GM12891 (cell line): Measurements from ENCODE around the gene FAM118B.

Experiments used
- DNase-seq: peaks from one replicate; pipeline ENCODE4 v3.0.0; 2011; ENCODE audit warnings: low spot score; ENCODE audit not compliant: insufficient read length
- FAIRE-seq: peaks from 2 replicates; lab custom pipeline; 2011; peaks lifted over from hg19 to GRCh38; lab: Jason Lieb, UNC
- PAX5 ChIP-seq: IDR thresholded peaks from 2 replicates; pipeline ENCODE4 v1.6.1; 2011; ENCODE audit warnings: low read length, moderate library complexity, mild to moderate bottlenecking; ENCODE audit not compliant: insufficient read depth, severe bottlenecking
- POLR2A ChIP-seq: IDR thresholded peaks from 2 replicates; pipeline ENCODE4 v1.6.1; 2011; ENCODE audit warnings: low read depth, low read length, control low read depth
- POLR2AphosphoS5 ChIP-seq: IDR thresholded peaks from 2 replicates; pipeline ENCODE4 v1.6.1; 2011; ENCODE audit warnings: low read depth, low read length, control low read depth
- POU2F2 ChIP-seq: IDR thresholded peaks from 2 replicates; pipeline ENCODE4 v1.6.1; 2011; ENCODE audit warnings: low read depth, mild to moderate bottlenecking, control low read depth, low read length, moderate library complexity
- SPI1 ChIP-seq: IDR thresholded peaks from 2 replicates; pipeline ENCODE4 v1.6.1; 2011; ENCODE audit warnings: low read depth, low read length, control low read depth
- TAF1 ChIP-seq: IDR thresholded peaks from 2 replicates; pipeline ENCODE4 v1.6.1; 2011; ENCODE audit warnings: low read depth, low read length, control low read depth

The FAM118B gene

DNA sequence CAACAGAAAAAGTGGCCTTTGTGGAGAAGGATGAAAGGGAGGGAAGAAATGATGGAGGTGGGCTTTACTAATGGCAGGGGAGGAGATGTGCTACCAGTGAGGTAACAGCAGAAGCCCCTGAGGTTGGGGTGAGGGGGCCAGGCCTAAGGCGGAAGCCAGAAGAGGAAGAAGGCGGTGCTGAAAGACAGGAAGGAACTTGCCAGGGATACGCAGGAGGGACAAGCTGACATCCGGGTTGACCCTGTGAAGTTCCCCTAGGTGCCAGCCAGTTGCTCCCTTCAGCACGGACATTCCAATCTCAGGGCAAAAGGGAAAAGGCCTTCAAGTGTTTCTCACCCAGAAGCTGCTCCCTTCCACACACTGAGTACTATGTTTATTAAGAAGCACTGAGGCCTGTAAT, 69.0 kb downstream of the FAM118B start:
- no peak for TF ChIP-seq POLR2A
- TF ChIP-seq PAX5, result no peak
- TF ChIP-seq SPI1, result no peak
- no peak for TF ChIP-seq POLR2AphosphoS5
- TF ChIP-seq TAF1, result no peak
- no peak for TF ChIP-seq POU2F2
- FAIRE-seq, result no peak
- no peak for DNase-seq

DNA sequence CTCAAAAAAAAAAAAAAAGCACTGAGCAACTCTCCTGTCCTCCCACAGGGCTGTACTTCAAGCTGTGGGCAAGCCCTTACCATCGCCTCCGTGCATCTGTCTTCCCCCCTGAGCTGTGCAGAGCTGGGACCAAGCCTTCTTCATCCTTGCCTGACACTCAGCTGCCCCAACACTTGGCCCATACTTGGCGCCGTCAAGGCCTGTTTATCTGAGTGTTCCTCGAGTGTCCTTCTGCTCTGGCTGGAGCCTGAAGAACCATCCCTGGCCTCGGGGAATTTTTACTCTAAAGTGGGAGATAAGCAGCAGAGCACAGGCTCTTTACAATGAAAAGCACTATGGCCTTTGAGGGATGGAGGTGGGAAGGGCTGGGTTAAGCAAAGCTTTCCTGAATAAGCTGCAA, 69.7 kb downstream of the FAM118B start:
- no peak for TF ChIP-seq PAX5
- TF ChIP-seq TAF1, result no peak
- TF ChIP-seq POLR2AphosphoS5, result no peak
- no peak for TF ChIP-seq POLR2A
- no peak for TF ChIP-seq POU2F2
- no peak for TF ChIP-seq SPI1
- DNase-seq, result no peak
- no peak for FAIRE-seq

DNA sequence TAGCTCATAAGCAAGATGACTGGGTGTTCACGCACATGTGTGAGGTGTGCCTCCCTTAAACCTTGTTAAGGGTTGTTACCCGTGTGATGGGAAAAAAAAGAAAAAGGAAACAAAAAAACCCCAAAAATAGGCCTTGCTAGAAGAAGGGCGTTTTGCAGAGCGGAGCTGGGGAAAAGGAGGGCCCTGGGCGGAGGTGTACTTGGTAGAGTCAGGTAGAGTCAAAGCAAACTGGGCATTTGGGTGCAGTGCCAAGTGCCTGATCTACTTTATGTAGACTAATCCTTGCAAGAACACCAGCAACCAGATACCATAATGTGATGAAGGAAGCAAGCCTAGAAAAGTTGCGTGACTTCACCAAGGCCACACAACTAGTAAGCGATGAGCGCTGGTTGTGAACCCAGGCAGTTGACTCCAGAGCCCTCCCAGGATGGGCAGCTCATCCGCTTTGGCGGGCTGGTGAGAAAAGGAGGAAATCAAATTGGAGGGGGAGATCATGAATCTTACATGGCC, 70.1 kb downstream of the FAM118B start:
- no peak for FAIRE-seq
- DNase-seq, result no peak
- TF ChIP-seq SPI1 (no peak), POU2F2 (no peak), PAX5 (no peak), POLR2AphosphoS5 (no peak), POLR2A (no peak), TAF1 (no peak)

DNA sequence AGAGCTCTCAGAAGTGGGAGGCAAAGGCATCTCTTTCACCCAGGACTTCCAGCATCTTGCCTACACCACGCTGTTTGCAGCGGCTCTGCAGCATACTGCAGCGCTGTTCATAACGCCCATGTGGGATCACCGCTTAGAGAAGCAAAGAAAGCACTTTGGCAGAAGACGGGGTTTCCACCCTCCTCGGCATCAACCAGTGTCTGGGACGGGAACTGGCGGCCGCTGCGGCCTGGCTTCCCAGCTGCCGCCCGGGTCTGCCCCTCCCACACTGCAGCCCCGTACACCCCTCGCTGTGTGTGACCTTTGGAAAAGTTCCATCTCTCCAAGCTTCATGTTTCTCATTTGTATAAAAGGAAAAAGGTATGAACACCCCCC, 70.8 kb downstream of the FAM118B start:
- no peak for DNase-seq
- TF ChIP-seq POU2F2 (no peak), PAX5 (no peak), SPI1 (no peak), POLR2A (no peak), TAF1 (no peak), POLR2AphosphoS5 (no peak)
- peak; percentile 58 for FAIRE-seq

DNA sequence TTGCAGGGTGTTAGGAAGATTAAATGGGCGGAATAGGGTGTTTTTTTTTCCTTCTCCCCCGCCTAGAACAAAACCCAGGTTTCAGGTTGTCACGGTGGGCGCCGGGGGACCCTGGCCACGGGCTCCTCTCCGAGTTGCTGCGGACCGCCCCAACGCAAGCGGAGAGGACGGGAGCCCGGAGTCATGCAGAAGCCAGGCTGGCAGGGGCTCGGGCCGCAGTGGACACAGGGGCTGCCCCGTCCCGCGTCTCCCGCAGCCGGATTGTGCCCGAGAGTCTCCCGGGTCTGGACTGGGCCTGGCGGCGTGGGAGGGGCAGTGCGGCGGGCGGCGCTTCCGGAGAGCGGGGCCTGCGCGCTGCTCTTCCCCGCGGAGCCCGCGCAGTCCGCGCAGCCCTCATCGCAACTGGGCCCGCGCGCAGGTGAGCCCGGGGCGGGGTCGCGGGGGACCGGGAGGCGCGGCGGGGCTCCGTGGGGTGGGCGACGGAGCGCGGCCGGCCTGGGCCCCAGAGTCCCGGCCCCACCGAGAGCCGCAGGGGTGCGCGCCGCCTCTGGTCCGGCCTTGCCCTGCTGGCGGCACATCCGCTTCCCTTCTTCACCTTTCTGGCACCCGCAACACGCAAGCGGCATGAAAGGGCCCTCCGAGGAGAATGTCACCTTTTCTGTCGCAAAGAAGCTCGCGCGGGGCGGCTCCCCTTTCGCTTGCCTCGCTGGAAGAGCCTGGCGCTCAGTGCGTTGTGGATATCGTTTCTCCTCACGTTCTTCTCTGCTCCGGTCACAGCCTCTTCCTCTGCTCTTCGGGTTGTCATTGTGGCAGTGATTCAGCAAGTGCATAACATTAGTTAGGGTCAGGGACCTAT, 71.4 kb downstream of the FAM118B start, which contains the start of gene TIRAP:
Gene TIRAP (plus strand): TSS at position 358 of the 856 bp plus-strand sequence. CDS start 7,802 bp downstream, outside the sequence.
- peak; percentile 84 for FAIRE-seq
- DNase-seq, result peak; percentile 62
- TF ChIP-seq TAF1 (no peak), PAX5 (no peak), SPI1 (0 out of 2 replicates have a peak, but pooled peaks have one; percentile 17), POLR2A (peak; percentile 31; the same call in 1 of the 2 replicates), POU2F2 (peak; percentile 35; the same call in 1 of the 2 replicates), POLR2AphosphoS5 (no peak)

DNA sequence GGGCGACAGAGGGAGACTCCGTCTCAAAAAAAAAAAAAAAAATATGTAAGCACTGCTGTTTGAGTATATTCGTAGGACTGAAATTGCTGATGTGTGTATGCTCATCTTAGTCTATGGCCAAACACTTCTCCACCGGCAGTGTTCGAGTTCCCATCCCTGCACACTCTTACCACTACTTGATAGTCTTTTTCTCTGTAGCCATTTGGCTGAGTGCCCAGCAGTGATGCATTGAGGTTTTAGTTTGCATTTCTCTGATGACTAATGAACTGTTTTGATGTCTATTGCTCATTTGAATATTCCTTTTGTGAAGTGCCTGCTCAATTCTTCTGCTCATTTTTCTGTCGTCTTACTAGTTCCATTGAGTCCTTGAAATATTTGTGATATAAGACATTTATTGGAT, 73.2 kb downstream of the FAM118B start:
- FAIRE-seq, result peak; percentile 82
- DNase-seq, result peak; percentile 37
- no peak for TF ChIP-seq POLR2AphosphoS5
- peak; percentile 76 for TF ChIP-seq POU2F2
- no peak for TF ChIP-seq SPI1
- TF ChIP-seq TAF1, result no peak
- TF ChIP-seq POLR2A, result no peak
- no peak for TF ChIP-seq PAX5

DNA sequence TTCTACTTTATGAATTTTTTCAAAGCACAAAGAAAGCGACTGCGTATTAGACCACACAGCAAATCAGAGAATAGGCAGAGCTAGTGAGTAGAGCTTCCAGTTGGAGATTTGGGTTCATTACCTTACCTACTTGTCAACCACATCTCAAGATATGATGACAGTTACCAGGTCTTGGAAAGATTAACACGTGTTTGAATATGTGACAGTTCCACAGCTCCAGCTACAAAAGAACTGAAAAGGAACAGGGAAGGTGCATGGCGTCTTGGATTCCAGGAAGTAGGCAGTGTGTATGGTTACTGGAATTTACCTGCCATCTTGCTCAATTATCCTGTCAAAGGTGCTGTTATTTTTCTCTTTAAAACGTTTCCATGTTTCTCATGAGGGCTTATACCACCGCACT, 76.7 kb downstream of the FAM118B start:
- FAIRE-seq (no peak), DNase-seq (no peak)
- TF ChIP-seq POLR2AphosphoS5, result no peak
- TF ChIP-seq SPI1, result no peak
- no peak for TF ChIP-seq TAF1
- no peak for TF ChIP-seq POLR2A
- no peak for TF ChIP-seq POU2F2
- TF ChIP-seq PAX5, result no peak

DNA sequence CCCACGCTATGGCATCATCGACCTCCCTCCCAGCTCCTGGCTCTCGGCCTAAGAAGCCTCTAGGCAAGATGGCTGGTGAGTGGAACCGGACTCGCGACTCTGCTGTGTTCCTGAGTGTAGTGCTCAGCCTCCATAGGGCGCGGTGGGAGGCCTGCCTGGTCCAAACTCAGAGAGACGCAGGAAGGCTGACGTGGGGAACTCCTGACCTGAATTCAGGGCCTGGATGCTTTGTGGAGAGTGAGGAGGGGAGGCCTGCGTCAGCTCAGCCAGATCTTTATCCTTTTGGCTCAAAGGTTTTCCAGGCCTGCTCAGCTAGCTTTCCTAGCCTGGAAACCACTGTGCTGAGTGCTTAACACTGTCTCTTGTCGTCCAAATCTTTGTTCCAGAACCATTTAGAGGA, 79.3 kb downstream of the FAM118B start:
- TF ChIP-seq PAX5, result no peak
- no peak for TF ChIP-seq POU2F2
- TF ChIP-seq POLR2A, result no peak
- no peak for TF ChIP-seq TAF1
- no peak for TF ChIP-seq POLR2AphosphoS5
- FAIRE-seq (no peak), DNase-seq (no peak)

DNA sequence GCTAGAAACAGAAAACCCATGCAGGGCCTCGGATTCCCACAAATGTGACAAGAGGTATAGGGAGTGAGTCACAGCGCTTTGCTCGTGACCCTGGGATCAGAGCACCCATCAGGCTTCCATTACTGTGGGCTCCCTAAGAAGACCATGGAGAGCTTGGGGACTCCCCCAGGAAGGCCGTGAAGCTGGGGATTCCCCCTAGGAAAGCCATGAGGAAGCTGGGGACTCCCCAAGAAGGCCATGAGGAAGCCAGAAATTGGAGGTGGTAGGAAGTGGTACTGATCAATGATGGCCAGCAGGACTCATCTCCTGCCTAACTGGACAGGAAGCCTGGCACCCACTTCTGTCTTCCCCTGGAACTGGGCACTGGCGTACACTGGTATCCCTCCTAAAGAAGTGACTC, 82.1 kb downstream of the FAM118B start:
- FAIRE-seq (no peak), DNase-seq (no peak)
- TF ChIP-seq POU2F2, result no peak
- TF ChIP-seq POLR2AphosphoS5, result no peak
- TF ChIP-seq SPI1, result peak; percentile 26; the same call in 1 of the 2 replicates

DNA sequence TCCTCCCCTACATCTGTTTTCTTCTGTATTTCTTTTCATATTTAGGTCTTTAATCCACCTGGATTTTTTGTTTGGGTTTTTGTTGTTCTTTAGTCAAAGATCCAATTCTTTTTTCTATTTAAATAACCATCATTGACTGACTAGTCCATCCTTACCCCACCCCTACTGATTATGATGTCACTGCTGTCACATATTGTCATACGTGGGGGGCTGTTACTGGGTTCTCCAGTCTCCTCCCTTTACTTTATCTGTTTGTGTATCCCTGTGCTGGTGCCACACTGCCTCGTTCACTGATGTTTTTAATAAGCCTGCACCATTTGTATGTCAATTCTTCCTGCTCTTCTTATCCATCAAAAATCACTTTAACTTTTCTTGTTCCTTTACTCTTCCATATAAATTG, 85.4 kb downstream of the FAM118B start:
- FAIRE-seq, result no peak
- TF ChIP-seq PAX5 (no peak), POU2F2 (no peak), SPI1 (no peak), POLR2AphosphoS5 (no peak), POLR2A (no peak), TAF1 (no peak)

More for the DNA sequence above, 85.4 kb downstream of the FAM118B start:
- no peak for DNase-seq
